Neural cell (in vitro differentiated cells): Measurements from ENCODE around the gene CDH12. TPM values are rescaled to one million over a fixed set of nuclear protein-coding genes. Genes with fewer than 3 reads are reported as not detected.

Experiments
- H2AFZ ChIP-seq: fragments of 200-600, 300-800 bp; sonication (generic), shearing (Covaris generic); 2 replicates; pipeline ENCODE4 v1.6.0; 2014; ENCODE audit warnings: low read depth, mild to moderate bottlenecking, antibody characterized with exemption, low read length, moderate library complexity
- H3F3A ChIP-seq: fragments of 200-600 bp; shearing (Covaris generic); 2 replicates; pipeline ENCODE4 v1.6.1; 2016; ENCODE audit warnings: mild to moderate bottlenecking, moderate library complexity, mixed read lengths, antibody characterized with exemption, low read length; ENCODE audit not compliant: insufficient read depth, poor library complexity, severe bottlenecking
- H3K27ac ChIP-seq: fragments of 200-600, 300-800 bp; sonication (generic), shearing (Covaris generic); 2 replicates; pipeline ENCODE4 v1.5.1; 2014; ENCODE audit warnings: mild to moderate bottlenecking, low read length, moderate library complexity
- H3K27me3 ChIP-seq: fragments of 300-800, 200-600 bp; sonication (generic), shearing (Covaris generic); 2 replicates; pipeline ENCODE4 v1.6.0; 2014; ENCODE audit warnings: mild to moderate bottlenecking, low read depth, low read length, moderate library complexity; ENCODE audit not compliant: insufficient read depth
- H3K36me3 ChIP-seq: fragments of 300-800, 200-600 bp; sonication (generic), shearing (Covaris generic); 2 replicates; pipeline ENCODE4 v1.5.1; 2014; ENCODE audit warnings: mild to moderate bottlenecking, antibody characterized with exemption, low read length, moderate library complexity; ENCODE audit not compliant: insufficient read depth
- H3K4me2 ChIP-seq: fragments of 300-800, 200-600 bp; sonication (generic), shearing (Covaris generic); 2 replicates; pipeline ENCODE4 v1.6.0; 2014; ENCODE audit warnings: mild to moderate bottlenecking, low read length
- H3K4me3 ChIP-seq: fragments of 300-800, 200-600 bp; sonication (generic), shearing (Covaris generic); 2 replicates; pipeline ENCODE4 v1.5.1; 2014; ENCODE audit warnings: mild to moderate bottlenecking, low read length, moderate library complexity
- H3K79me2 ChIP-seq: fragments of 200-600 bp; shearing (Covaris generic); replicated peaks from 2 replicates; pipeline ENCODE4 v1.6.0; 2014; ENCODE audit warnings: mild to moderate bottlenecking, low read length, moderate library complexity; ENCODE audit not compliant: insufficient read depth
- H3K9ac ChIP-seq: fragments of 300-800, 200-600 bp; sonication (generic), shearing (Covaris generic); 2 replicates; pipeline ENCODE4 v1.6.1; 2016; ENCODE audit warnings: mild to moderate bottlenecking, low read length, mixed read lengths
- H3K9me2 ChIP-seq: fragments of 200-600 bp; shearing (Covaris generic); 2 replicates; pipeline ENCODE4 v1.6.1; 2016; ENCODE audit warnings: mild to moderate bottlenecking, low read length, mixed read lengths; ENCODE audit not compliant: insufficient read depth
- H3K9me3 ChIP-seq: fragments of 200-600, 300-800 bp; sonication (generic), shearing (Covaris generic); 2 replicates; pipeline ENCODE4 v1.6.1; 2016; ENCODE audit warnings: mild to moderate bottlenecking, mixed run types, low read length, moderate library complexity, mixed read lengths
- H4K20me1 ChIP-seq: fragments of 200-600 bp; shearing (Covaris generic); 2 replicates; pipeline ENCODE4 v1.6.1; 2016; ENCODE audit warnings: mild to moderate bottlenecking, mixed run types; ENCODE audit not compliant: insufficient read depth
- EP300 ChIP-seq: fragments of 450-650 bp; conservative IDR thresholded peaks from 2 replicates; pipeline ENCODE4 v1.6.1; 2014; ENCODE audit warnings: antibody characterized with exemption, mild to moderate bottlenecking, moderate library complexity; ENCODE audit not compliant: poor library complexity, severe bottlenecking
- EZH2 ChIP-seq: fragments of 200-600, 300-800 bp; shearing (Covaris generic), sonication (generic); IDR thresholded peaks from 2 replicates; pipeline ENCODE4 v1.6.1; 2014; ENCODE audit warnings: antibody characterized with exemption, low read length, borderline replicate concordance, mild to moderate bottlenecking; ENCODE audit not compliant: insufficient read depth, poor library complexity, severe bottlenecking
- MXI1 ChIP-seq: fragments of 450-650 bp; conservative IDR thresholded peaks from 2 replicates; pipeline ENCODE4 v1.6.1; 2014; ENCODE audit warnings: antibody characterized with exemption, mild to moderate bottlenecking; ENCODE audit not compliant: poor library complexity, severe bottlenecking
- POLR2AphosphoS5 ChIP-seq: IDR thresholded peaks from 2 replicates; pipeline ENCODE4 v1.6.1; 2012
- RAD21 ChIP-seq: fragments of 450-650 bp; conservative IDR thresholded peaks from 2 replicates; pipeline ENCODE4 v1.6.1; 2014; ENCODE audit warnings: antibody characterized with exemption, mild to moderate bottlenecking, moderate library complexity
- SMC3 ChIP-seq: fragments of 450-650 bp; conservative IDR thresholded peaks from 2 replicates; pipeline ENCODE4 v1.6.1; 2014; ENCODE audit warnings: antibody characterized with exemption, mild to moderate bottlenecking, moderate library complexity; ENCODE audit not compliant: poor library complexity
- TAF1 ChIP-seq: IDR thresholded peaks from 2 replicates; pipeline ENCODE4 v1.6.1; 2012; ENCODE audit warnings: low read depth
- polyA plus RNA-seq: library from polyadenylated mRNA; depleted of rRNA; stranded (reverse); fragments of >200 nt; gene quantifications from 2 replicates; pipeline ENCODE4 v1.2.3, GENCODE V29; 2014
- TF ChIP-seq, protein P1 (sequence below): fragments of 450-650 bp; IDR thresholded peaks from 2 replicates; pipeline ENCODE4 v1.5.1; 2014; ENCODE audit warnings: antibody characterized with exemption, mild to moderate bottlenecking, moderate library complexity; ENCODE audit not compliant: poor library complexity, severe bottlenecking
- TF ChIP-seq, protein P2 (sequence below): IDR thresholded peaks from 2 replicates; pipeline ENCODE4 v1.6.1; 2012; ENCODE audit warnings: borderline replicate concordance

CDH12 gene
- polyA plus RNA-seq, 1 donor from 2014 or later: 2.1 TPM

DNA sequence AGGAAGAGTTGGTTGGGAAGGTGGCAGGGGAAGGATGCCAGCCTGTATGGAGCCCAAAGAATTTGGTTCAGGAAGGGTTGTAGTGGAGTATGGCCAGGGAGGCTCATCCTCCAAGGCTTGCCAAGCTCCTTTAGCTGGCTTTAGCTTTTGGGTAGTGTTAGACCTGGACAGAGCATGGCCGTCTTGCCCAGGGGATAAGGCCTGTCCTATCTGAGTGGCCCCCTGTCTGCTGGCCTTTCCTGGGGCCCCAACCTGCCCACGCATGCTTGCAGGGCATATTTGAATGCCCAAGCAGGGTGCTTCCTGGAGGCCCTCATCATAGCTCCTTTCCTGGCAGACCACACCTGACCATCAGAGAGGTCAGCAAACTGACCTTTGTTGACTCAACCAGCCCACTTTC lies 227.7 kb downstream of the CDH12 start:
- H3K4me2 ChIP-seq: no peak overlapping the region

DNA sequence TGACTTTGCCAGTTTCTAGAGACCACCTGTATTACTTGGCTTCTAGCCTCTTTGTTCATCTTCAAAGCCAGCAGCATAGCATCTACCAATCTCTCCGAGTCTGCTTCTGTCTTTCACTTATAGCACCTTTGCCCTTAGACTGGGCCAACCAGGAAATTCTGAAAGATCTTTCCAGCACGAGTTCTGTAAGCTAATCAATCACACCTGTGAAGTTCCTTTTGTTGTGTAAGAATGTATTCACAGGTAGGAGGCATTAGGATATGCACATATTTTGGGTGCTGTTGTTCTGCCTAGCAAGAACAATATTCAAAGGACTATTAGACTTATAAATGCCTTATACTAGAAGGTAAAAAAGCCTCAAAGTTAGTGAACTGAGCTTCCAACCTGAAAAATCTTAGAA lies 232.1 kb downstream of the CDH12 start:
- TF ChIP-seq EP300 (no peak), TAF1 (no peak), MXI1 (no peak), POLR2AphosphoS5 (no peak)
- Histone ChIP-seq H3K9ac (no peak overlapping the region), H3K27me3 (no peaks in the 10 kb centered on the region), H3K9me2 (no peaks in the 10 kb centered on the region), H2AFZ (no peak overlapping the region), H4K20me1 (no peaks in the 10 kb centered on the region), H3K4me2 (no peak overlapping the region), H3F3A (no peaks in the 10 kb centered on the region), H3K27ac (no peak overlapping the region), H3K36me3 (no peaks in the 10 kb centered on the region), H3K4me3 (no peak overlapping the region), H3K79me2 (no peaks in the 10 kb centered on the region), H3K9me3 (no peaks in the 10 kb centered on the region)

More for the DNA sequence above, 227.7 kb downstream of the CDH12 start:
- no peaks in the 10 kb centered on the region for H3K79me2 ChIP-seq
- no peak overlapping the region for H2AFZ ChIP-seq
- no peaks in the 10 kb centered on the region for H3K9me3 ChIP-seq
- no peak overlapping the region for H3K27ac ChIP-seq
- H3K9ac ChIP-seq: no peak overlapping the region
- H3K9me2 ChIP-seq: no peaks in the 10 kb centered on the region
- no peak for TF ChIP-seq TAF1
- TF ChIP-seq MXI1: no peak
- TF ChIP-seq RAD21: no peak
- no peak for TF ChIP-seq EP300
- TF ChIP-seq POLR2AphosphoS5: no peak
- TF ChIP-seq EZH2: no peak
- TF ChIP-seq SMC3: no peak
- TF ChIP-seq, protein P1, sequence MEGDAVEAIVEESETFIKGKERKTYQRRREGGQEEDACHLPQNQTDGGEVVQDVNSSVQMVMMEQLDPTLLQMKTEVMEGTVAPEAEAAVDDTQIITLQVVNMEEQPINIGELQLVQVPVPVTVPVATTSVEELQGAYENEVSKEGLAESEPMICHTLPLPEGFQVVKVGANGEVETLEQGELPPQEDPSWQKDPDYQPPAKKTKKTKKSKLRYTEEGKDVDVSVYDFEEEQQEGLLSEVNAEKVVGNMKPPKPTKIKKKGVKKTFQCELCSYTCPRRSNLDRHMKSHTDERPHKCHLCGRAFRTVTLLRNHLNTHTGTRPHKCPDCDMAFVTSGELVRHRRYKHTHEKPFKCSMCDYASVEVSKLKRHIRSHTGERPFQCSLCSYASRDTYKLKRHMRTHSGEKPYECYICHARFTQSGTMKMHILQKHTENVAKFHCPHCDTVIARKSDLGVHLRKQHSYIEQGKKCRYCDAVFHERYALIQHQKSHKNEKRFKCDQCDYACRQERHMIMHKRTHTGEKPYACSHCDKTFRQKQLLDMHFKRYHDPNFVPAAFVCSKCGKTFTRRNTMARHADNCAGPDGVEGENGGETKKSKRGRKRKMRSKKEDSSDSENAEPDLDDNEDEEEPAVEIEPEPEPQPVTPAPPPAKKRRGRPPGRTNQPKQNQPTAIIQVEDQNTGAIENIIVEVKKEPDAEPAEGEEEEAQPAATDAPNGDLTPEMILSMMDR: no peak
- TF ChIP-seq, protein P2, sequence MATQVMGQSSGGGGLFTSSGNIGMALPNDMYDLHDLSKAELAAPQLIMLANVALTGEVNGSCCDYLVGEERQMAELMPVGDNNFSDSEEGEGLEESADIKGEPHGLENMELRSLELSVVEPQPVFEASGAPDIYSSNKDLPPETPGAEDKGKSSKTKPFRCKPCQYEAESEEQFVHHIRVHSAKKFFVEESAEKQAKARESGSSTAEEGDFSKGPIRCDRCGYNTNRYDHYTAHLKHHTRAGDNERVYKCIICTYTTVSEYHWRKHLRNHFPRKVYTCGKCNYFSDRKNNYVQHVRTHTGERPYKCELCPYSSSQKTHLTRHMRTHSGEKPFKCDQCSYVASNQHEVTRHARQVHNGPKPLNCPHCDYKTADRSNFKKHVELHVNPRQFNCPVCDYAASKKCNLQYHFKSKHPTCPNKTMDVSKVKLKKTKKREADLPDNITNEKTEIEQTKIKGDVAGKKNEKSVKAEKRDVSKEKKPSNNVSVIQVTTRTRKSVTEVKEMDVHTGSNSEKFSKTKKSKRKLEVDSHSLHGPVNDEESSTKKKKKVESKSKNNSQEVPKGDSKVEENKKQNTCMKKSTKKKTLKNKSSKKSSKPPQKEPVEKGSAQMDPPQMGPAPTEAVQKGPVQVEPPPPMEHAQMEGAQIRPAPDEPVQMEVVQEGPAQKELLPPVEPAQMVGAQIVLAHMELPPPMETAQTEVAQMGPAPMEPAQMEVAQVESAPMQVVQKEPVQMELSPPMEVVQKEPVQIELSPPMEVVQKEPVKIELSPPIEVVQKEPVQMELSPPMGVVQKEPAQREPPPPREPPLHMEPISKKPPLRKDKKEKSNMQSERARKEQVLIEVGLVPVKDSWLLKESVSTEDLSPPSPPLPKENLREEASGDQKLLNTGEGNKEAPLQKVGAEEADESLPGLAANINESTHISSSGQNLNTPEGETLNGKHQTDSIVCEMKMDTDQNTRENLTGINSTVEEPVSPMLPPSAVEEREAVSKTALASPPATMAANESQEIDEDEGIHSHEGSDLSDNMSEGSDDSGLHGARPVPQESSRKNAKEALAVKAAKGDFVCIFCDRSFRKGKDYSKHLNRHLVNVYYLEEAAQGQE: no peak
- H3F3A ChIP-seq: no peaks in the 10 kb centered on the region
- no peaks in the 10 kb centered on the region for H4K20me1 ChIP-seq
- H3K4me3 ChIP-seq: no peak overlapping the region
- H3K36me3 ChIP-seq: no peaks in the 10 kb centered on the region
- no peaks in the 10 kb centered on the region for H3K27me3 ChIP-seq

DNA sequence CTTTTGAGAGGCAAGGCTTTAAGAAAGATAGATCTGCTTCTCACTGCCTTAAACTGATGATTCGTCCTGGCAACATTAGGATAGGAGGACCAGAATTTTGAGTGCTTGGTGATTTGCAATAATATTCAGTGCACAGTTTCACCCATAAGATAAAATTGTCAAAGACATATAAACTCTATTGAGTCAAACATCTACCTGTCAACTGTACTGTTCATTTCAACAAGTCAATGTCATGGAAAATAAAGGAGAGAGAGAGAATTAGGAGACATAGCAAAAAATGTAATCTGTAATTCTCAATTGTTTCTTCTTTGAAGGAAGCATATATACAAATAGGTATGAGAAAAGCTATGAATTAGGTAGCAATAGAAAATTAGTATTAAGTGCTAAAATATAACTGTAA lies 237.2 kb downstream of the CDH12 start:
- H2AFZ ChIP-seq: no peak overlapping the region
- no peak overlapping the region for H3K9ac ChIP-seq
- H4K20me1 ChIP-seq: no peaks in the 10 kb centered on the region
- no peaks in the 10 kb centered on the region for H3K9me2 ChIP-seq
- no peaks in the 10 kb centered on the region for H3F3A ChIP-seq
- no peaks in the 10 kb centered on the region for H3K36me3 ChIP-seq
- no peaks in the 10 kb centered on the region for H3K9me3 ChIP-seq
- H3K27me3 ChIP-seq: no peaks in the 10 kb centered on the region
- no peak overlapping the region for H3K4me2 ChIP-seq
- TF ChIP-seq EP300: peak; percentile 82
- TF ChIP-seq, protein P2: peak; percentile 53
- no peak for TF ChIP-seq EZH2
- TF ChIP-seq POLR2AphosphoS5: peak; percentile 41
- no peak overlapping the region for H3K4me3 ChIP-seq
- no peak overlapping the region for H3K27ac ChIP-seq
- H3K79me2 ChIP-seq: no peaks in the 10 kb centered on the region
